HG02973 (cell line): ENCODE measurements around the gene GRID2.
A peak's percentile ranks its signal among the peaks of the same experiment; 100 is the strongest.
"Not testable (repeated sequence)": the region's sequence is repeated elsewhere in the genome, so short reads cannot be mapped to it uniquely, and the experiment has no call there.

Source experiments
- ATAC-seq: cut with Tn5 transposase; IDR thresholded peaks from one replicate; pipeline ENCODE4 v1.9.1; 2021; ENCODE audit warnings: moderate library complexity; ENCODE audit not compliant: unreplicated experiment

Gene GRID2

GRCh38 chr4:93289241-93289640 is 985.5 kb downstream of the GRID2 start:
- no peak for ATAC-seq

- no peak for ATAC-seq
Measured at GRCh38 chr4:93289831-93290230, 986.1 kb downstream of the GRID2 start.

GRCh38 chr4:93299118-93299517 is 995.4 kb downstream of the GRID2 start:
- peak; percentile 60 for ATAC-seq

GRCh38 chr4:93300780-93301555 is 997.2 kb downstream of the GRID2 start:
- not testable (repeated sequence) for ATAC-seq

GRCh38 chr4:93302310-93302709 is 998.5 kb downstream of the GRID2 start:
- no peak for ATAC-seq

- ATAC-seq, result peak; percentile 43
Measured at GRCh38 chr4:93303440-93303839, 999.7 kb downstream of the GRID2 start.

- no peak for ATAC-seq
Measured at GRCh38 chr4:93312299-93312698, 1008.5 kb downstream of the GRID2 start.

- ATAC-seq, result no peak
Measured at GRCh38 chr4:93313197-93313596, 1009.4 kb downstream of the GRID2 start.

GRCh38 chr4:93317057-93317456 is 1013.3 kb downstream of the GRID2 start:
- ATAC-seq, result no peak

GRCh38 chr4:93317561-93317960 is 1013.8 kb downstream of the GRID2 start:
- no peak for ATAC-seq

- no peak for ATAC-seq
Measured at GRCh38 chr4:93319041-93319440, 1015.3 kb downstream of the GRID2 start.

GRCh38 chr4:93320356-93320755 is 1016.6 kb downstream of the GRID2 start:
- no peak for ATAC-seq

GRCh38 chr4:93327346-93327745 is 1023.6 kb downstream of the GRID2 start:
- no peak for ATAC-seq

- peak; percentile 91 for ATAC-seq
Measured at GRCh38 chr4:93334003-93334402, 1030.2 kb downstream of the GRID2 start.

GRCh38 chr4:93337196-93337595 is 1033.4 kb downstream of the GRID2 start:
- ATAC-seq, result no peak

GRCh38 chr4:93342738-93343137 is 1039.0 kb downstream of the GRID2 start:
- no peak for ATAC-seq

GRCh38 chr4:93346840-93347239 is 1043.1 kb downstream of the GRID2 start:
- ATAC-seq, result no peak

- ATAC-seq, result no peak
Measured at GRCh38 chr4:93348896-93349295, 1045.1 kb downstream of the GRID2 start.

- no peak for ATAC-seq
Measured at GRCh38 chr4:93351846-93352245, 1048.1 kb downstream of the GRID2 start.

- no peak for ATAC-seq
Measured at GRCh38 chr4:93355411-93355810, 1051.6 kb downstream of the GRID2 start.

- ATAC-seq, result no peak
Measured at GRCh38 chr4:93359586-93359985, 1055.8 kb downstream of the GRID2 start.

- ATAC-seq, result not testable (repeated sequence)
Measured at GRCh38 chr4:93366169-93366755, 1062.5 kb downstream of the GRID2 start.

- no peak for ATAC-seq
Measured at GRCh38 chr4:93368968-93369367, 1065.2 kb downstream of the GRID2 start.
